A549 (cell line): Measurements from ENCODE around the gene CLCF1.

ENCODE experiments used
- BHLHE40 ChIP-seq: IDR thresholded peaks from 2 replicates; pipeline ENCODE4 v1.6.1; 2012; ENCODE audit warnings: low read depth, low read length, inconsistent platforms
- CBX2 ChIP-seq: fragments of 200-600 bp; sonication (generic); IDR thresholded peaks from 2 replicates; pipeline ENCODE4 v1.6.1; 2016; ENCODE audit warnings: low read depth, mild to moderate bottlenecking, borderline replicate concordance
- CEBPB ChIP-seq, 2 experiments: fragments of >200 bp in 1 of 2; sonication (Bioruptor Twin) in 1 of 2; formaldehyde crosslinking in 1 of 2; IDR thresholded peaks; 2 replicates each; pipeline ENCODE4 v1.6.1; 2012 to 2016
- E2F6 ChIP-seq: IDR thresholded peaks from 2 replicates; pipeline ENCODE4 v1.6.1; 2012; ENCODE audit warnings: low read depth, borderline replicate concordance
- EP300 ChIP-seq, 2 experiments: fragments of >200 bp; sonication (Bioruptor Twin); formaldehyde crosslinking; IDR thresholded peaks; 2 replicates in 1 of 2; 3 replicates in 1 of 2; pipeline ENCODE4 v1.6.1; 2016 to 2017
- HOXA7 ChIP-seq: fragments of 250-450 bp; sonication (Bioruptor Pico); IDR thresholded peaks from 2 replicates; pipeline ENCODE4 v1.5.0; 2020; ENCODE audit warnings: mild to moderate bottlenecking, moderate library complexity
- POLR2A ChIP-seq: IDR thresholded peaks from 2 replicates; pipeline ENCODE4 v1.6.1; 2012; ENCODE audit warnings: mild to moderate bottlenecking, low read length
- RAD21 ChIP-seq, 2 experiments: fragments of >200 bp in 1 of 2; sonication (Bioruptor Twin) in 1 of 2; formaldehyde crosslinking in 1 of 2; IDR thresholded peaks in 1 of 2; conservative IDR thresholded peaks in 1 of 2; 2 replicates in 1 of 2; 3 replicates in 1 of 2; pipeline ENCODE4 v1.6.1; 2012 to 2018; ENCODE audit warnings: inconsistent platforms in 1 of 2
- RFX5 ChIP-seq: fragments of 450-650 bp; IDR thresholded peaks from 2 replicates; pipeline ENCODE4 v1.7.1; 2014; ENCODE audit warnings: antibody characterized with exemption, mild to moderate bottlenecking, moderate library complexity
- ZFP36 ChIP-seq: fragments of 450-650 bp; IDR thresholded peaks from 2 replicates; pipeline ENCODE4 v1.6.1; 2014; ENCODE audit warnings: borderline replicate concordance; ENCODE audit not compliant: partially characterized antibody
- TF ChIP-seq, protein P1 (sequence below): fragments of >200 bp; sonication (Bioruptor Twin); formaldehyde crosslinking; IDR thresholded peaks from 3 replicates; pipeline ENCODE4 v1.5.1; 2016

DNA sequence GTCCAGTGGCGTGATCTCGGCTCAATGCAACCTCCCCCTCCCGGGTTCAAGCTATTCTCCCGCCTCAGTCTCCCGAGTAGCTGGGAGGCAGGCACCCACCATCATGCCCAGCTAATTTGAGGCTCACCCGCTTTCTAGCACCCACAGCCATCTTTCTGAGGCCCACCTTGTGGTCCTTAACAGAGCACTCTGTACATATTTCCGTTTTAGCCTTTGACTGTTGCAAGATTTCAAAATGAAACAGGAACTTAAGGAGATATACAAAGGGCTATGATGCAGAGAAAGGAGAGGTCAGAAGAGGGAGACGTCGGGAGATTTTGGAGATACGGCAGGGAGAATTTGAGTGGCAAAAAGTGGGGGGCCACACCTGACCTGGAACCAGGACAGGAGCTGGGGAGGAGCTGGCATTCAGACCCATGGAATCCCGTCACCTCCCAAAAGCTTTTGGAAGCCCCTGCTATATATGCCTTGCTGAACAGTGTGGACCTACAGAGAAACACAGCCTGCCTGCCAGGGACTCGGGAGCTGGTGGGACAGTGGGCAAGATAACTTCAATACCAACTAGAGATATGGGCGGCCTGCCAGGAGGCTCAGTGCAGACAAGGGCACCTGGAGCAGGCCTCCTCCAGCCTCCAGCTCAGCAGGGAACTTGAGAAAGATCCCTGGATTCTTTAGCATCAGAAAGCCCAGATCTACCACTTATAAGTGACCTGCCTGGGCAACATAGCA is 8.0 kb upstream of the CLCF1 start:
- TF ChIP-seq, protein P1, sequence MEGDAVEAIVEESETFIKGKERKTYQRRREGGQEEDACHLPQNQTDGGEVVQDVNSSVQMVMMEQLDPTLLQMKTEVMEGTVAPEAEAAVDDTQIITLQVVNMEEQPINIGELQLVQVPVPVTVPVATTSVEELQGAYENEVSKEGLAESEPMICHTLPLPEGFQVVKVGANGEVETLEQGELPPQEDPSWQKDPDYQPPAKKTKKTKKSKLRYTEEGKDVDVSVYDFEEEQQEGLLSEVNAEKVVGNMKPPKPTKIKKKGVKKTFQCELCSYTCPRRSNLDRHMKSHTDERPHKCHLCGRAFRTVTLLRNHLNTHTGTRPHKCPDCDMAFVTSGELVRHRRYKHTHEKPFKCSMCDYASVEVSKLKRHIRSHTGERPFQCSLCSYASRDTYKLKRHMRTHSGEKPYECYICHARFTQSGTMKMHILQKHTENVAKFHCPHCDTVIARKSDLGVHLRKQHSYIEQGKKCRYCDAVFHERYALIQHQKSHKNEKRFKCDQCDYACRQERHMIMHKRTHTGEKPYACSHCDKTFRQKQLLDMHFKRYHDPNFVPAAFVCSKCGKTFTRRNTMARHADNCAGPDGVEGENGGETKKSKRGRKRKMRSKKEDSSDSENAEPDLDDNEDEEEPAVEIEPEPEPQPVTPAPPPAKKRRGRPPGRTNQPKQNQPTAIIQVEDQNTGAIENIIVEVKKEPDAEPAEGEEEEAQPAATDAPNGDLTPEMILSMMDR = no peak
- no peak for TF ChIP-seq ZFP36
- no peak for TF ChIP-seq POLR2A
- no peak for TF ChIP-seq CBX2
- TF ChIP-seq EP300 (IDR thresholded peaks at IDR 0.05) = no peak
- TF ChIP-seq E2F6 = no peak
- TF ChIP-seq RAD21 (conservative IDR thresholded peaks at IDR 0.05 in 1 of 2, IDR thresholded peaks at IDR 0.05 in 1 of 2) = no peak
- no peak for TF ChIP-seq CEBPB (IDR thresholded peaks at IDR 0.05)
- TF ChIP-seq BHLHE40 = no peak
- TF ChIP-seq HOXA7 (CRISPR knock-in tag) = no peak
- TF ChIP-seq RFX5 = no peak
